ENCODE measurements around the gene ACSL4.

- TF ChIP-seq CTCF (IDR thresholded peaks at IDR 0.05) (no peak), RAD21 (IDR thresholded peaks at IDR 0.05; ENCODE audit: low read length) (no peak), POLR2AphosphoS5 (IDR thresholded peaks at IDR 0.05; ENCODE audit: low read depth, low read length) (no peak), REST (IDR thresholded peaks at IDR 0.05; ENCODE audit: low read depth, low read length) (no peak), RCOR1 (IDR thresholded peaks at IDR 0.05; ENCODE audit: low read length) (no peak), RFX5 (IDR thresholded peaks at IDR 0.05; ENCODE audit: low read length) (no peak), USF2 (IDR thresholded peaks at IDR 0.05; ENCODE audit: borderline replicate concordance, low read depth, low read length) (no peak), JUND (IDR thresholded peaks at IDR 0.05) (no peak)
These were observed 118.1 kb downstream of the ACSL4 start for GRCh38 chrX:109614951-109615350.

Measured in SK-N-SH (cell line).